Measurements from ENCODE around the gene KRTAP17-1.
"Not testable (repeated sequence)": the region's sequence is repeated elsewhere in the genome, so short reads cannot be mapped to it uniquely, and the experiment has no call there.

The KRTAP17-1 gene

DNA sequence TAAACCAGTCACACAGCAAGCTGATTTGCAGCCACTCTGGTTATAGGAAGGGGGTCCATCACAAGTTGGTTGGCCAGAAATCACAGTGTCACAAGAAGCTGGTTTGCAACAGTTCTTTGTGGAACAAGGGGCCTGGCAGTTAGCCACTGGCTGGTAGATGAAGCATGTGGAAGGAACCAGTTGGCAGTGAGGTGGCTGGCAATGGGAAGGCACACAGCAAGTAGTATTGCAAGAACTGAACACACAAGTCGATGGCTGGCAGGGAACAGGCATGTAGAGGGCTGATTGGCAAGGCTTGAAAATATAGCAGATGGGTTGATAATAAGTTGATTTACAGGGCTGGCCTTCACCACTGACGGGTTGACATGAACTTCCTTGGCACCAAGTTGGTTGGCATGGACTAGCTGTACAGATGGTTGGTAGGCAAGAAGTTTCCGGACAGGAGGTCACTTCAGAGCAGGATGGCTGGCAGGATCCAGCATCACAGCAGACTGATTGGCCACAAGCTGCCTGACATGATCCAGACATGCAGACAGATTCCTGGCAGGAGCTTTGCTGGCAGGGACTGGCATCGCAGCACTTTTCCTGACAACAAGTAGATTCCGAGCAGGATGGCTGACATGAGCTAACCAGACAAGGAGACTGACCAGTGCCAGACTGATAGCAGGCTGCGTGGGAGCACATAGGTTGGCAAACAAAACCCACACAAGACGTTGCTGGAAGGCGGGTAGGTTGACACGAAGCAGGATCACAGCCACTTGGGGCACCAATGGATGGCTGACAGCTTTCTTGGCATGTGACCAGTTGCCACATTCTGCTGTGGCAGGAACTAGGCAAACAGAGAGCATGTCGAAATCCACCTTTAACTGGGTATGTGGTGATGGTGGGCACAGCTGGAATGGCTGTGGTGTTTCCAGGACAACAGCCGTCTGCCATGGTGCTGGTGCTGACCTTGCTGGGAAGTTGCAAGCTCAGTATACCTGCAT is 13.3 kb downstream of the KRTAP17-1 start, which contains the start of gene KRTAP29-1:
Gene KRTAP29-1 (minus strand): TSS at position 936 of the 986 bp plus-strand sequence. CDS start 0 bp downstream, at position 936.
- DNase-seq: no peak

DNA sequence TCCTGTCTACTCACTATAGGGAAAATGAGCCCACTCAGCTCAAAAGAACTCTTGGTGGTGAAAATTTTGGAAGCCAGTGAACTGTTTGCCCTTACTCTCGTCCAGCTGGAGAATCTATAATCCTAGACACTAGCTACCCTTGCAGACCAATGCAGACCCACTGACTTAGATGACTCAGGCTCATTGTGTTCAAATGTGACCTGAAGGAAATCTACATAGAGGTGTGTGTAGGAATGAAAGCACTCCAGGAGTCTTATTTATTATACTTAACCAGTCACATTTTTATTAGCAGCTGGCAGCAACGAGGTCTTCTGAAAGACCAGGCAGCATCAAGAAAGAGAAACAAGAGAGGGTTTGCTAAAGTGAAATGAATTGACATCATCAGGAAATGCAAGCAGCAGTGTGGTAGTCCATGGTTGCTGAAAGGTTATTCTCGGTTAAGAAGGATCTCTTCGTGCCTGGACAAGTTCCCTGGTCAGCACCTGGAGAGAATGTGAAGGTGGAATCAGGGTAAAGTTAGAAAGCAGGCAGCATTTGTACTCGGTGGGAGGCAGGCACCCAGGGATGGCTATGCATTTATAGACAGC is 14.2 kb downstream of the KRTAP17-1 start:
- no peak for DNase-seq

GRCh38 chr17:41298458-41299135 is 16.9 kb downstream of the KRTAP17-1 start:
- no peak for DNase-seq

DNA sequence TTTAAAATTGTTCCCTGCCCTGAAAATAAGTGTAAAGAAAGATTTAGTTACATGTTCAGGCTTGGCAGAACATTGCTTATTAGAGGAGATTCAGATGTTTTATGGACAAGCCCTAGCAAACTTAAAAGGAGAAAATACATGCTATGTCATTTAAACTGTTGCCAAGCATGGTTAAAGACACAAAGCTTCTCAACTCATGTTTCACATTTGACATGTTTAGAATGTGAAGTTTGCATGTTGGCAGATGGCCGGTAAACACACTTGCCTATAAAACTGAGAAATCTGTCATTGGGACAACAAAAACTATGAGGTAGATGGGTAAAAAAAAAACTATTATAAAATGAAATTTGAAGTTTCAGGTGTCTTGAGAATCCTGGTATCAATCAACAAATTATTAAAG is 18.7 kb downstream of the KRTAP17-1 start:
- no peak for DNase-seq

DNA sequence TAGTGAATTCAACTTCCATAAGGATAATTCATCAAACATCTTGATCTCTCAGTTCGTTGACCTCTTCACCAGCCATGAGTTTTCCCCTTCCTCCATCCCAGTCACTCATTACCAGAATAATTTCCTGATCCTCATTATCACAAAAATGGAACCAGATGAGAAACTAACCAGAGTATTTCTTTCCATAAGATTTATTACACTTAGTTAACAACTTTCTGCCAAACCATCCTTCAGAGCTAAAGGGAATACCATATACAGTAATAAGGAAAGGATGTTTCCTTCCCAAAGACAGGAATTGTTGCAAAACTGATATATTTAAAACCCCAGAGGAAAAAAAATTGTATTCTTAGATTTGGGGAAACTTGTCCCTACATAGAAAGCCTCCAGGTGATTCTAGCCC is 21.5 kb downstream of the KRTAP17-1 start:
- no peak for DNase-seq

DNA sequence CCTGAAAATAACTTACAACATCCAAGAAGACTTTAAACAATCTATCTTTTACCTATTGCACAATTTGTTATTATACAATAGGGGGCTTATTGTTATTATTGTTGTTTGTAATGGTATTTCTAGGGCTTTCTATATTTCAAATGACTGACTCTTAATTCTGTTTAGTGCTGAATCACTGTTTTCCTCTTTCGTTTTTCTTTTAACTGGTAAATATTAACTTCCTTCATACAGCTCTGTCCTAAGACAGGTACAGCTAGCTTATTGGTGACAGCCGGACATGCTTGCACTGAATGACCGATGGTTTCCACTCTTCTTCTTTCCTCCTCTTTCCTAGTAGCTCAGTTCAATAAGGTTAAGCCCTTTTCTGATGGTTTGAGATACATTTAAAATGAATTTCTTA is 28.5 kb downstream of the KRTAP17-1 start:
- DNase-seq: no peak

DNA sequence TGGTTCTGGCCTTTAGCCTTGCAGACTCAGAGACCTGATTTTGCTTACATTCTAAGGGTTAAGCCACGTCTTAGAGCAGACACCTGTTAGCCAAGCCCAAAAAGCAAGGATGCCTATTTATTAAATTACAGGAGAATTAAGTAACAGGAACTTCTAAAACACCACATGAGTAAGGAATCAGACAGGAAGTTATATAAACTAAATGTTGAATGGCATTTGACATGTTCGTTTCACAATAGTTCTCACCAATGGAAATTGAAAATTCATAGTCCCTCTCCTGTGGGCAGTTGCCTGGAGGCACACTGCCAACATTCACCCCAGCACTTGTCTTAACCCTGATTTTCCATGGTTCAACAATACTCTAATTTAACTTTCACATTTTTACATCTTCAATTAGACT is 31.0 kb downstream of the KRTAP17-1 start:
- no peak for DNase-seq

GRCh38 chr17:41284043-41284442 is 31.5 kb downstream of the KRTAP17-1 start:
- no peak for DNase-seq

GRCh38 chr17:41278176-41278955 is 37.1 kb downstream of the KRTAP17-1 start:
- DNase-seq: no peak

DNA sequence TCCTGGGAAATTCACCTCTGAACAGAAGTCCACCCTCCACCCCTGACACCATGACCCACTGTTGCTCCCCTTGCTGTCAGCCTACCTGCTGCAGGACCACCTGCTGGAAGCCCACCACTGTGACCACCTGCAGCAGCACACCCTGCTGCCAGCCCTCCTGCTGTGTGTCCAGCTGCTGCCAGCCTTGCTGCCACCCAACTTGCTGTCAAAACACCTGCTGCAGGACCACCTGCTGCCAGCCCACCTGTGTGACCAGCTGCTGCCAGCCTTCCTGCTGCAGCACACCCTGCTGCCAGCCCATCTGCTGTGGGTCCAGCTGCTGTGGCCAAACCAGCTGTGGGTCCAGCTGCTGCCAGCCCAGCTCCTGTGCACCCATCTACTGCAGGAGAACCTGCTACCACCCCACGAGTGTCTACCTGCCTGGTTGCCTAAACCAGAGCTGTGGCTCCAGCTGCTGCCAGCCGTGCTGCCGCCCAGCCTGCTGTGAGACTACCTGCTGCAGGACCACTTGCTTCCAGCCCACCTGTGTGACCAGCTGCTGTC is 39.8 kb downstream of the KRTAP17-1 start, which contains the start of gene KRTAP9-7:
Gene KRTAP9-7 (plus strand): TSS at position 51 of the 543 bp plus-strand sequence. CDS start 0 bp downstream, at position 51.
- not testable (repeated sequence) for DNase-seq

DNA sequence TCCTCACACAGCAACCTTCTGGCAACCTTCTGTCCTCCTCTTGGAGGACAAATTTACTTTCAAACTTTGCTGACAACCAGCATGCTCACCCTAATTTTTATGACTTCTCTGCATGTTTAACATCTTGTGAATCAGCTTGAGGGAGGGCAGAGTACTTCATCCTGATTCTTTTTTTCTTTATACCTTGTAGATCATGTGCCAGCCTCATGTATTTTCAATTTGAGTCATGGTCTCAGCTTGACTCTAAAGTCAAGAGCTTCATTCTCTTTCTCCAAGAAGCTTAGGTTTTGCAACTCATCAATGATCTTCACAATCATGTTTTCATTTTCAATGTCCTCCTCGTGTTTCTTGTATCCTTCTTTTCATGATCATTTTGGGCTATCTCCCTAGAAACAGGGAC is 43.7 kb downstream of the KRTAP17-1 start:
- no peak for DNase-seq

- not testable (repeated sequence) for DNase-seq
Observed at GRCh38 chr17:41271323-41271722, 44.2 kb downstream of the KRTAP17-1 start.

GRCh38 chr17:41267711-41268110 is 47.8 kb downstream of the KRTAP17-1 start:
- no peak for DNase-seq

- no peak for DNase-seq
Observed at GRCh38 chr17:41265078-41265477, 50.4 kb downstream of the KRTAP17-1 start, which contains the start of gene KRTAP9-6. TSS of gene KRTAP9-6 (plus strand) at chr17:41265378. CDS start at chr17:41265378, 0 bp downstream.

Measured in NCI-H526 treated with DMSO at 0.1 percent for 48 hours (cell line).